Measurements from ENCODE around the gene ABCA8.

Gene ABCA8

GRCh38 chr17:68835071-68835470 is 120.1 kb downstream of the ABCA8 start:
- Histone ChIP-seq H3K18ac (ENCODE audit: low read length) (no peak overlapping the region), H3K36me3 (replicated peaks in 1 of 2; ENCODE audit: control insufficient read depth in 2 of 2, insufficient read depth in 2 of 2, low read length in 2 of 2) (no peaks in the 10 kb centered on the region), H3K4ac (ENCODE audit: low read length) (no peak overlapping the region), H3K4me3 (ENCODE audit: low read length in 2 of 2) (no peak overlapping the region), H3K14ac (ENCODE audit: low read length) (no peak overlapping the region), H3K27ac (replicated peaks; ENCODE audit: low read length) (no peak overlapping the region), H3K23ac (ENCODE audit: low read depth, low read length, poor library complexity) (no peak overlapping the region), H3K9me3 (replicated peaks in 1 of 2; ENCODE audit: control insufficient read depth in 2 of 2, insufficient read depth in 1 of 2, low read depth in 1 of 2, low read length in 2 of 2) (no peaks in the 10 kb centered on the region), H2BK120ac (ENCODE audit: low read depth, low read length) (no peak overlapping the region), H4K8ac (ENCODE audit: low read depth, low read length) (no peak overlapping the region), H3K79me1 (ENCODE audit: low read depth, low read length) (no peaks in the 10 kb centered on the region), H2AK5ac (ENCODE audit: low read depth, low read length) (no peak overlapping the region), H3K4me2 (ENCODE audit: insufficient read depth, low read length, poor library complexity, severe bottlenecking) (no peak overlapping the region), H4K91ac (ENCODE audit: low read depth, low read length, poor library complexity) (no peak overlapping the region), H2BK5ac (ENCODE audit: low read length) (no peak overlapping the region), H2BK12ac (ENCODE audit: low read length) (no peak overlapping the region), H3K4me1 (ENCODE audit: control insufficient read depth in 2 of 2, insufficient read depth in 1 of 2, low read depth in 1 of 2, low read length in 2 of 2) (no peaks in the 10 kb centered on the region), H2AFZ (ENCODE audit: low read length) (no peak overlapping the region), H3K9ac (ENCODE audit: low read depth, low read length, poor library complexity) (no peak overlapping the region), H3K27me3 (ENCODE audit: control insufficient read depth in 3 of 3, insufficient read depth in 3 of 3, low read depth in 1 of 3, low read length in 3 of 3) (no peaks in the 10 kb centered on the region), H2BK15ac (ENCODE audit: low read length) (no peak overlapping the region)
- no CpG with 5 or more reads among the region's 2 CpGs for WGBS, 2 donors (ENCODE audit: extremely low coverage in 2 of 2, insufficient read length in 2 of 2, insufficient replicate concordance in 1 of 2)
- DNase-seq (ENCODE audit: low spot score), result no peak

GRCh38 chr17:68834328-68834836 is 120.8 kb downstream of the ABCA8 start:
- Histone ChIP-seq H3K14ac (ENCODE audit: low read length) (no peak overlapping the region), H4K8ac (ENCODE audit: low read depth, low read length) (no peak overlapping the region), H3K18ac (ENCODE audit: low read length) (no peak overlapping the region), H3K4ac (ENCODE audit: low read length) (no peak overlapping the region), H3K27ac (replicated peaks; ENCODE audit: low read length) (no peak overlapping the region), H2BK15ac (ENCODE audit: low read length) (no peak overlapping the region), H2BK12ac (ENCODE audit: low read length) (no peak overlapping the region), H2BK120ac (ENCODE audit: low read depth, low read length) (no peak overlapping the region), H2BK5ac (ENCODE audit: low read length) (no peak overlapping the region), H4K91ac (ENCODE audit: low read depth, low read length, poor library complexity) (no peak overlapping the region), H3K4me1 (ENCODE audit: control insufficient read depth in 2 of 2, insufficient read depth in 1 of 2, low read depth in 1 of 2, low read length in 2 of 2) (no peaks in the 10 kb centered on the region), H3K79me1 (ENCODE audit: low read depth, low read length) (no peaks in the 10 kb centered on the region), H3K4me2 (ENCODE audit: insufficient read depth, low read length, poor library complexity, severe bottlenecking) (no peak overlapping the region), H2AFZ (ENCODE audit: low read length) (no peak overlapping the region), H3K9ac (ENCODE audit: low read depth, low read length, poor library complexity) (no peak overlapping the region), H3K4me3 (ENCODE audit: low read length in 2 of 2) (no peak overlapping the region), H3K27me3 (ENCODE audit: control insufficient read depth in 3 of 3, insufficient read depth in 3 of 3, low read depth in 1 of 3, low read length in 3 of 3) (no peaks in the 10 kb centered on the region), H3K9me3 (replicated peaks in 1 of 2; ENCODE audit: control insufficient read depth in 2 of 2, insufficient read depth in 1 of 2, low read depth in 1 of 2, low read length in 2 of 2) (no peaks in the 10 kb centered on the region), H2AK5ac (ENCODE audit: low read depth, low read length) (no peak overlapping the region), H3K36me3 (replicated peaks in 1 of 2; ENCODE audit: control insufficient read depth in 2 of 2, insufficient read depth in 2 of 2, low read length in 2 of 2) (no peaks in the 10 kb centered on the region), H3K23ac (ENCODE audit: low read depth, low read length, poor library complexity) (no peak overlapping the region)
- no CpG with 5 or more reads among the region's 2 CpGs for WGBS, 2 donors (ENCODE audit: extremely low coverage in 2 of 2, insufficient read length in 2 of 2, insufficient replicate concordance in 1 of 2)
- DNase-seq (ENCODE audit: low spot score), result no peak

- H3K23ac ChIP-seq (ENCODE audit: low read depth, low read length, poor library complexity), result no peak overlapping the region
- H2BK12ac ChIP-seq (ENCODE audit: low read length), result no peak overlapping the region
- peak overlapping the region; percentile 58 for H3K14ac ChIP-seq (ENCODE audit: low read length)
- no peaks in the 10 kb centered on the region for H3K4me1 ChIP-seq (ENCODE audit: control insufficient read depth in 2 of 2, insufficient read depth in 1 of 2, low read depth in 1 of 2, low read length in 2 of 2)
- no peak overlapping the region for H3K4me2 ChIP-seq (ENCODE audit: insufficient read depth, low read length, poor library complexity, severe bottlenecking)
- H3K27me3 ChIP-seq (ENCODE audit: control insufficient read depth in 3 of 3, insufficient read depth in 3 of 3, low read depth in 1 of 3, low read length in 3 of 3), result no peaks in the 10 kb centered on the region
- H3K4me3 ChIP-seq (ENCODE audit: low read length in 2 of 2), result no peak overlapping the region
- H3K18ac ChIP-seq (ENCODE audit: low read length), result no peak overlapping the region
- no peak overlapping the region for H2BK5ac ChIP-seq (ENCODE audit: low read length)
- no peak overlapping the region for H4K91ac ChIP-seq (ENCODE audit: low read depth, low read length, poor library complexity)
- H3K9ac ChIP-seq (ENCODE audit: low read depth, low read length, poor library complexity), result no peak overlapping the region
- DNase-seq (ENCODE audit: low spot score), result no peak
- no peak overlapping the region for H2BK120ac ChIP-seq (ENCODE audit: low read depth, low read length)
- no peaks in the 10 kb centered on the region for H3K9me3 ChIP-seq (replicated peaks in 1 of 2; ENCODE audit: control insufficient read depth in 2 of 2, insufficient read depth in 1 of 2, low read depth in 1 of 2, low read length in 2 of 2)
- H3K4ac ChIP-seq (ENCODE audit: low read length), result no peak overlapping the region
- H2AFZ ChIP-seq (ENCODE audit: low read length), result no peak overlapping the region
- WGBS, 2 donors (ENCODE audit: extremely low coverage in 2 of 2, insufficient read length in 2 of 2, insufficient replicate concordance in 1 of 2), result no CpG with 5 or more reads among the region's 2 CpGs
- no peak overlapping the region for H3K27ac ChIP-seq (replicated peaks; ENCODE audit: low read length)
- H2AK5ac ChIP-seq (ENCODE audit: low read depth, low read length), result no peak overlapping the region
- H4K8ac ChIP-seq (ENCODE audit: low read depth, low read length), result no peak overlapping the region
- no peaks in the 10 kb centered on the region for H3K79me1 ChIP-seq (ENCODE audit: low read depth, low read length)
- H2BK15ac ChIP-seq (ENCODE audit: low read length), result no peak overlapping the region
- no peaks in the 10 kb centered on the region for H3K36me3 ChIP-seq (replicated peaks in 1 of 2; ENCODE audit: control insufficient read depth in 2 of 2, insufficient read depth in 2 of 2, low read length in 2 of 2)
Observed at GRCh38 chr17:68832109-68832802, 122.9 kb downstream of the ABCA8 start.

GRCh38 chr17:68831170-68831569 is 124.0 kb downstream of the ABCA8 start:
- H3K4me1 ChIP-seq (ENCODE audit: control insufficient read depth in 2 of 2, insufficient read depth in 1 of 2, low read depth in 1 of 2, low read length in 2 of 2), result no peaks in the 10 kb centered on the region
- H2AK5ac ChIP-seq (ENCODE audit: low read depth, low read length), result no peak overlapping the region
- H4K8ac ChIP-seq (ENCODE audit: low read depth, low read length), result no peak overlapping the region
- no CpG with 5 or more reads among the region's 7 CpGs for WGBS, 2 donors (ENCODE audit: extremely low coverage in 2 of 2, insufficient read length in 2 of 2, insufficient replicate concordance in 1 of 2)
- H2BK120ac ChIP-seq (ENCODE audit: low read depth, low read length), result no peak overlapping the region
- H3K36me3 ChIP-seq (replicated peaks in 1 of 2; ENCODE audit: control insufficient read depth in 2 of 2, insufficient read depth in 2 of 2, low read length in 2 of 2), result no peaks in the 10 kb centered on the region
- H2AFZ ChIP-seq (ENCODE audit: low read length), result no peak overlapping the region
- no peaks in the 10 kb centered on the region for H3K9me3 ChIP-seq (replicated peaks in 1 of 2; ENCODE audit: control insufficient read depth in 2 of 2, insufficient read depth in 1 of 2, low read depth in 1 of 2, low read length in 2 of 2)
- H2BK12ac ChIP-seq (ENCODE audit: low read length), result no peak overlapping the region
- no peaks in the 10 kb centered on the region for H3K79me1 ChIP-seq (ENCODE audit: low read depth, low read length)
- H2BK5ac ChIP-seq (ENCODE audit: low read length), result no peak overlapping the region
- no peak overlapping the region for H2BK15ac ChIP-seq (ENCODE audit: low read length)
- H3K9ac ChIP-seq (ENCODE audit: low read depth, low read length, poor library complexity), result no peak overlapping the region
- no peak overlapping the region for H3K27ac ChIP-seq (replicated peaks; ENCODE audit: low read length)
- no peak overlapping the region for H3K14ac ChIP-seq (ENCODE audit: low read length)
- no peak overlapping the region for H3K23ac ChIP-seq (ENCODE audit: low read depth, low read length, poor library complexity)
- H3K27me3 ChIP-seq (ENCODE audit: control insufficient read depth in 3 of 3, insufficient read depth in 3 of 3, low read depth in 1 of 3, low read length in 3 of 3), result no peaks in the 10 kb centered on the region
- H3K18ac ChIP-seq (ENCODE audit: low read length), result no peak overlapping the region
- H3K4ac ChIP-seq (ENCODE audit: low read length), result no peak overlapping the region
- H3K4me2 ChIP-seq (ENCODE audit: insufficient read depth, low read length, poor library complexity, severe bottlenecking), result no peak overlapping the region
- no peak overlapping the region for H4K91ac ChIP-seq (ENCODE audit: low read depth, low read length, poor library complexity)
- DNase-seq (ENCODE audit: low spot score), result no peak
- no peak overlapping the region for H3K4me3 ChIP-seq (ENCODE audit: low read length in 2 of 2)

Data from neuronal stem cell (in vitro differentiated cells).